Coronary artery (tissue), 2 donors: Measurements from ENCODE around the gene DHX29.

Experiments used
- DNase-seq: peaks from one replicate; pipeline ENCODE4 v3.0.0-alpha.2; 2017; ENCODE audit warnings: low spot score
- H3K27ac ChIP-seq, 2 donors: fragments of 200-600 bp; sonication (generic); one replicate each; pipeline ENCODE4 v1.5.1; 2016 to 2019
- H3K4me3 ChIP-seq: fragments of 200-600 bp; sonication (generic); 2 replicates; pipeline ENCODE4 v1.5.1; 2016; ENCODE audit warnings: mild to moderate bottlenecking, moderate library complexity
- TF ChIP-seq, protein P1 (sequence below): fragments of 200-600 bp; sonication (generic); IDR thresholded peaks from one replicate; pipeline ENCODE4 v1.5.1; 2019; ENCODE audit warnings: antibody characterized with exemption

The DHX29 gene

DNA sequence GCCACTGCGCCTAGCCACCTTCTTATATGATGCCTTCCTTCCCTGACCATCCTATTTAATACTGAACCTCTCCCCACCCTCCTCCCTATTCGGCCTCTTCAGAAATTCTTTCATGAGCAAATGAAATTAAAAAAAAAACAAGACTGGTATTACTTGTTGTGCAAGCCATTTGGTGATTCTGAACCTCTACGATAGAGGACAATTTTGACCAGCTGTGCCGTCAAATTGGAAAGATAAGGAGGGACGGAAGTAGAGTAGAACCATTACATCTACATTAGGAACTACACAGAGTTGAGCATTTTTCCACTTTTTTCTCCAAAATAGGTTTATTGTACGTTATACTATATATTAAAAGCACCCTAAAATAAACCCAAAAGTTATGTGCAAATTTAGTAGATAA lies 2.9 kb downstream of the DHX29 start:
- no peak for DNase-seq
- Histone ChIP-seq H3K4me3 (no peak overlapping the region), H3K27ac (no peak overlapping the region)
- TF ChIP-seq, protein P1, sequence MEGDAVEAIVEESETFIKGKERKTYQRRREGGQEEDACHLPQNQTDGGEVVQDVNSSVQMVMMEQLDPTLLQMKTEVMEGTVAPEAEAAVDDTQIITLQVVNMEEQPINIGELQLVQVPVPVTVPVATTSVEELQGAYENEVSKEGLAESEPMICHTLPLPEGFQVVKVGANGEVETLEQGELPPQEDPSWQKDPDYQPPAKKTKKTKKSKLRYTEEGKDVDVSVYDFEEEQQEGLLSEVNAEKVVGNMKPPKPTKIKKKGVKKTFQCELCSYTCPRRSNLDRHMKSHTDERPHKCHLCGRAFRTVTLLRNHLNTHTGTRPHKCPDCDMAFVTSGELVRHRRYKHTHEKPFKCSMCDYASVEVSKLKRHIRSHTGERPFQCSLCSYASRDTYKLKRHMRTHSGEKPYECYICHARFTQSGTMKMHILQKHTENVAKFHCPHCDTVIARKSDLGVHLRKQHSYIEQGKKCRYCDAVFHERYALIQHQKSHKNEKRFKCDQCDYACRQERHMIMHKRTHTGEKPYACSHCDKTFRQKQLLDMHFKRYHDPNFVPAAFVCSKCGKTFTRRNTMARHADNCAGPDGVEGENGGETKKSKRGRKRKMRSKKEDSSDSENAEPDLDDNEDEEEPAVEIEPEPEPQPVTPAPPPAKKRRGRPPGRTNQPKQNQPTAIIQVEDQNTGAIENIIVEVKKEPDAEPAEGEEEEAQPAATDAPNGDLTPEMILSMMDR, result no peak

GRCh38 chr5:55303238-55303690 lies 4.2 kb downstream of the DHX29 start:
- TF ChIP-seq, protein P1, result no peak
- no peak overlapping the region for H3K27ac ChIP-seq
- DNase-seq, result no peak
- H3K4me3 ChIP-seq, result no peak overlapping the region

DNA sequence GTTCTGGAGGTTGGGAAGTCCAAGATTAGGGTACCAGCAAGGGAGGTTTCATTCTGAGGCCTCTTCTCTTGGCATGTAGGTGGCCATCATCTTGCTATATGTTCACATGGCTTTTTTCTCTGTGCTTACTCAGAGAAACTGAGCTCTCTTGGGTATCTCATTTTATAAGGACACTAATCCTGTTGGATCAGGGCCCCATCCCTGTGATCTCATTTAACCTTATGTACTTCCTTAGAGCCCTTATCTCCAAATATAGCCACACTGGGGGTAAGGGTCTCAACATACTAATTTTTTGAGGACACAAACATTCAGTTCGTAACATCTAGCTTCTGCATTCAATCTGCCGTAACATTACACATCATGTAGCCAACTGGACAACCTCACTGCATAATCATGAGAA lies 6.6 kb downstream of the DHX29 start:
- TF ChIP-seq, protein P1, result no peak
- no peak for DNase-seq
- no peak overlapping the region for H3K27ac ChIP-seq
- no peak overlapping the region for H3K4me3 ChIP-seq

GRCh38 chr5:55294935-55295334 lies 12.6 kb downstream of the DHX29 start:
- TF ChIP-seq, protein P1, result no peak
- DNase-seq, result no peak
- Histone ChIP-seq H3K4me3 (no peak overlapping the region), H3K27ac (no peak overlapping the region)

- no peak overlapping the region for H3K4me3 ChIP-seq
- no peak overlapping the region for H3K27ac ChIP-seq
- TF ChIP-seq, protein P1, result no peak
- DNase-seq, result no peak
Observed at GRCh38 chr5:55290991-55291390, 16.5 kb downstream of the DHX29 start.

DNA sequence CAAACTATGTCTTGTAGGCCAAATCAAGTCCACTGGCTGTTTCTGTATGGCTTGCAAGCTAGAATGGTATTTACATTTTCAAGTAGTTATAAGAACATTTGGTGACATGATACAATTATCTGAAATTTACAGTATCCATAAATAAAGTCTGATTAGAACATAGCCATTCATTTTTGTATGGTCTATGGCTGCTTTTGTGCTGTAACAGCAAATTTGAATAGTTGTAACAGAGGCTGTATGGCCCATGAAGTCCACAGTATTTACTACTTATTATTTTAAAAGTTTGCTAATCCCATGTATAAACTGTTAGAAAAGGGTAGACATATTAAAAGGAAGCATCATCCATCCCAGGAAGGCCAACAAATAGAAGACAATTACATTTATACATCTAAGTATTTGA lies 17.7 kb downstream of the DHX29 start:
- no peak overlapping the region for H3K27ac ChIP-seq
- H3K4me3 ChIP-seq, result no peak overlapping the region
- TF ChIP-seq, protein P1, result no peak
- no peak for DNase-seq

GRCh38 chr5:55286411-55286933 lies 21.0 kb downstream of the DHX29 start:
- Histone ChIP-seq H3K27ac (no peak overlapping the region), H3K4me3 (no peak overlapping the region)
- DNase-seq, result no peak
- TF ChIP-seq, protein P1, result no peak
